Keratinocyte (primary cell): Measurements from ENCODE around the gene CIRBP. TPM values are rescaled to one million over a fixed set of nuclear protein-coding genes. Genes with fewer than 3 reads are reported as not detected.
A peak's percentile ranks its signal among the peaks of the same experiment; 100 is the strongest.

ENCODE experiments used
- DNase-seq: peaks from one replicate; pipeline ENCODE4 v3.0.0-alpha.2; 2011; ENCODE audit warnings: low read depth, missing footprints, low spot score
- FAIRE-seq: peaks from 2 replicates; lab custom pipeline; 2011; peaks lifted over from hg19 to GRCh38; lab: Jason Lieb, UNC
- H2AFZ ChIP-seq: 2 replicates; pipeline ENCODE4 v1.6.0; 2012; ENCODE audit warnings: low read length, control low read depth, inconsistent platforms; ENCODE audit not compliant: control insufficient read depth
- H3K27ac ChIP-seq: 2 replicates; pipeline ENCODE4 v1.5.1; 2011; ENCODE audit warnings: low read length; ENCODE audit not compliant: control insufficient read depth, insufficient read depth
- H3K27me3 ChIP-seq: 3 replicates; pipeline ENCODE4 v1.6.0; 2011; ENCODE audit warnings: low read length; ENCODE audit not compliant: control insufficient read depth, insufficient read depth; ENCODE audit errors: extremely low read depth
- H3K36me3 ChIP-seq, 2 experiments: 2 replicates in 1 of 2; 3 replicates in 1 of 2; pipeline ENCODE4 v1.5.1; 2011; ENCODE audit warnings: low read length in 2 of 2, mild to moderate bottlenecking in 1 of 2; ENCODE audit not compliant: control insufficient read depth in 2 of 2, insufficient read depth in 2 of 2; ENCODE audit errors: extremely low read depth in 1 of 2
- H3K4me1 ChIP-seq: 3 replicates; pipeline ENCODE4 v1.5.1; 2011; ENCODE audit warnings: low read length; ENCODE audit not compliant: control insufficient read depth, insufficient read depth; ENCODE audit errors: extremely low read depth
- H3K4me2 ChIP-seq: 3 replicates; pipeline ENCODE4 v1.6.0; 2011; ENCODE audit warnings: low read depth, low read length; ENCODE audit not compliant: control insufficient read depth, insufficient read depth; ENCODE audit errors: extremely low read depth
- H3K4me3 ChIP-seq, 3 experiments: fragments of 200-600 bp in 1 of 3; sonication (generic) in 1 of 3; 2 replicates in 2 of 3; 3 replicates in 1 of 3; pipeline ENCODE4 v1.5.1; 2011 to 2016; ENCODE audit warnings: low read length in 3 of 3, mild to moderate bottlenecking in 3 of 3, control low read depth in 2 of 3, inconsistent platforms in 1 of 3, low read depth in 1 of 3, mixed read lengths in 1 of 3, mixed run types in 1 of 3, moderate library complexity in 1 of 3; ENCODE audit not compliant: control insufficient read depth in 2 of 3, insufficient read depth in 2 of 3; ENCODE audit errors: extremely low read depth in 1 of 3
- H3K79me2 ChIP-seq: 2 replicates; pipeline ENCODE4 v1.6.0; 2012; ENCODE audit warnings: low read length; ENCODE audit not compliant: control insufficient read depth, insufficient read depth
- H3K9ac ChIP-seq: 3 replicates; pipeline ENCODE4 v1.6.0; 2011; ENCODE audit warnings: low read length; ENCODE audit not compliant: control insufficient read depth, insufficient read depth; ENCODE audit errors: extremely low read depth
- H3K9me1 ChIP-seq: 3 replicates; pipeline ENCODE4 v1.6.0; 2011; ENCODE audit warnings: low read length; ENCODE audit not compliant: control insufficient read depth, insufficient read depth; ENCODE audit errors: extremely low read depth
- H3K9me3 ChIP-seq: 2 replicates; pipeline ENCODE4 v1.5.1; 2012; ENCODE audit warnings: low read depth, low read length; ENCODE audit not compliant: control insufficient read depth
- H4K20me1 ChIP-seq: 3 replicates; pipeline ENCODE4 v1.6.0; 2011; ENCODE audit warnings: low read length; ENCODE audit not compliant: control insufficient read depth, insufficient read depth; ENCODE audit errors: extremely low read depth
- EZH2 ChIP-seq: IDR thresholded peaks from one replicate; pipeline ENCODE4 v1.6.1; 2012; ENCODE audit warnings: inconsistent platforms, mild to moderate bottlenecking, low read length, moderate library complexity
- dilution Hi-C: fragments of 300-500 bp; cut with MboI; formaldehyde crosslinking; loops from one replicate; pipeline ENCODE4 v1.7.0; 2020; ENCODE audit warnings: low sequenced_read_pairs; ENCODE audit not compliant: extremely low pct_ligation_motif_present
- polyA plus RNA-seq, 5 experiments: library from polyadenylated mRNA; depleted of rRNA in 3 of 5; stranded (reverse) in 3 of 5; stranded (forward) in 1 of 5; unstranded in 1 of 5; fragments of >200 nt; gene quantifications; 1 replicate in 1 of 5; 2 replicates in 3 of 5; 3 replicates in 1 of 5; pipeline versions ENCODE4 v1.2.1 to v1.2.3, GENCODE V29; 2011 to 2012; ENCODE audit warnings: missing spikeins in 2 of 5, low read depth in 1 of 5, low replicate concordance in 1 of 5
- TF ChIP-seq, protein P1 (sequence below), 3 experiments: IDR thresholded peaks in 1 of 3; conservative IDR thresholded peaks in 1 of 3; optimal IDR thresholded peaks in 1 of 3; 2 replicates in 2 of 3; 3 replicates in 1 of 3; pipeline versions ENCODE3 to v1.5.1; 2011; ENCODE audit warnings: low read length in 3 of 3, mild to moderate bottlenecking in 3 of 3, moderate library complexity in 2 of 3, control low read depth in 1 of 3, inconsistent platforms in 1 of 3; ENCODE audit not compliant: insufficient read depth in 2 of 3; ENCODE audit errors: extremely low read depth in 1 of 3

CIRBP gene
- polyA plus RNA-seq, 1 donor (not counting 4 experiments of a cell fraction or from before 2014, with no cell fraction given): 113 TPM

DNA sequence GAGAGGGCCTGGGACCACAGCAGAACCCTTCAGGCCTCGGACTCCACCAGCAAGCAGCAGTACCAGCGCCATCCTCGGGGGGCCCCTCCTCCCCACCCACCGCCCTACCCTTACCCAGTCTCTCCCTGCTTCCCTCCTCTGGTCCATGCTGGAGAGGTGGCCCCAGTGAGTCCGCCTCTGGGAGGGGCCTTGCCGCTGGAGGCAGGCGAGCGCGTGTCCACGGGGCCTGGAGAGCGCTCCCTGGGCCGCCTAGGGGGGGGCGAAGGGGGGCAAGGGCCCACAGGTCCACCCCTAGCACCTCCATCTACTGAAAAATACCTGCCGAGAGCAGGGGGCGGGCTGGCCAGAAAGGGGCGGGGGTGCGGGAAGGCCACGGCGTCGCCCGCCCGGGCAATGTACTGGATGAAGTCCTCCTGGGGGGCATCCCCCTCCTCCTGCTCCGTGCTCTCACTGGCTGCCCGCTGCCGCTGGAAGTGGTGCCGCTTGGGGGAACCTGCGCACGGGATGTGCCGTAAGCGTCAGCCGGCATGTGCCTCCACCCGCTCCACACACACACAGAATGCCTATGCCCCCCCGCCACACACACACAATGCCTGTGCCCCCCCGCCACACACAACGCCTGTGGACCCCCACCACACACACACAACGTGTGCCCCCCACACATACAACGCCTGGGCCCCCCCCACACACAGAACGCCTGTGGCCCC is 38.2 kb upstream of the CIRBP start:
- Histone ChIP-seq H3K4me2 (no peak overlapping the region), H3K27me3 (no peaks in the 10 kb centered on the region), H3K9me3 (no peaks in the 10 kb centered on the region), H3K4me3 (no peak overlapping the region), H3K4me1 (peaks cover 15% of the 10 kb centered on the region), H3K27ac (no peak overlapping the region), H3K9me1 (no peaks in the 10 kb centered on the region), H3K9ac (no peak overlapping the region), H3K36me3 (peaks cover 9 to 18% of the 10 kb centered on the region in 2 experiments), H2AFZ (no peak overlapping the region), H4K20me1 (peaks cover 2% of the 10 kb centered on the region), H3K79me2 (no peaks in the 10 kb centered on the region)
- FAIRE-seq: no peak
- dilution Hi-C loops: no loop called here
- no peak for DNase-seq
- TF ChIP-seq, protein P1, sequence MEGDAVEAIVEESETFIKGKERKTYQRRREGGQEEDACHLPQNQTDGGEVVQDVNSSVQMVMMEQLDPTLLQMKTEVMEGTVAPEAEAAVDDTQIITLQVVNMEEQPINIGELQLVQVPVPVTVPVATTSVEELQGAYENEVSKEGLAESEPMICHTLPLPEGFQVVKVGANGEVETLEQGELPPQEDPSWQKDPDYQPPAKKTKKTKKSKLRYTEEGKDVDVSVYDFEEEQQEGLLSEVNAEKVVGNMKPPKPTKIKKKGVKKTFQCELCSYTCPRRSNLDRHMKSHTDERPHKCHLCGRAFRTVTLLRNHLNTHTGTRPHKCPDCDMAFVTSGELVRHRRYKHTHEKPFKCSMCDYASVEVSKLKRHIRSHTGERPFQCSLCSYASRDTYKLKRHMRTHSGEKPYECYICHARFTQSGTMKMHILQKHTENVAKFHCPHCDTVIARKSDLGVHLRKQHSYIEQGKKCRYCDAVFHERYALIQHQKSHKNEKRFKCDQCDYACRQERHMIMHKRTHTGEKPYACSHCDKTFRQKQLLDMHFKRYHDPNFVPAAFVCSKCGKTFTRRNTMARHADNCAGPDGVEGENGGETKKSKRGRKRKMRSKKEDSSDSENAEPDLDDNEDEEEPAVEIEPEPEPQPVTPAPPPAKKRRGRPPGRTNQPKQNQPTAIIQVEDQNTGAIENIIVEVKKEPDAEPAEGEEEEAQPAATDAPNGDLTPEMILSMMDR (optimal IDR thresholded peaks at IDR 0.05 in 1 of 3, IDR thresholded peaks at IDR 0.05 in 1 of 3, conservative IDR thresholded peaks at IDR 0.05 in 1 of 3; ENCODE audit: extremely low read depth in 1 of 3, insufficient read depth in 2 of 3, low read length in 3 of 3): peak in 1 of 3 experiments; percentile 1
- no peak for TF ChIP-seq EZH2

GRCh38 chr19:1231729-1232637 is 37.1 kb upstream of the CIRBP start:
- Histone ChIP-seq H3K9me3 (no peaks in the 10 kb centered on the region), H3K9ac (no peak overlapping the region), H4K20me1 (peaks cover 2% of the 10 kb centered on the region), H2AFZ (no peak overlapping the region), H3K36me3 (peaks cover 9 to 14% of the 10 kb centered on the region in 2 experiments), H3K27me3 (no peaks in the 10 kb centered on the region), H3K79me2 (no peaks in the 10 kb centered on the region), H3K4me3 (no peak overlapping the region), H3K4me1 (peaks cover 21% of the 10 kb centered on the region), H3K27ac (no peak overlapping the region), H3K9me1 (no peaks in the 10 kb centered on the region), H3K4me2 (no peak overlapping the region)
- FAIRE-seq (no peak), DNase-seq (no peak)
- dilution Hi-C loops: no loop called here
- no peak for TF ChIP-seq EZH2
- TF ChIP-seq, protein P1 (optimal IDR thresholded peaks at IDR 0.05 in 1 of 3, IDR thresholded peaks at IDR 0.05 in 1 of 3, conservative IDR thresholded peaks at IDR 0.05 in 1 of 3; ENCODE audit: extremely low read depth in 1 of 3, insufficient read depth in 2 of 3, low read length in 3 of 3): no peak
